IPS-11a (cell line): ENCODE data around the gene SAP30BP.

ENCODE experiments used
- H3K4me3 ChIP-seq: one replicate; pipeline ENCODE4 v1.5.1; 2013; ENCODE audit warnings: low read depth, low read length, control low read depth

The SAP30BP gene

DNA sequence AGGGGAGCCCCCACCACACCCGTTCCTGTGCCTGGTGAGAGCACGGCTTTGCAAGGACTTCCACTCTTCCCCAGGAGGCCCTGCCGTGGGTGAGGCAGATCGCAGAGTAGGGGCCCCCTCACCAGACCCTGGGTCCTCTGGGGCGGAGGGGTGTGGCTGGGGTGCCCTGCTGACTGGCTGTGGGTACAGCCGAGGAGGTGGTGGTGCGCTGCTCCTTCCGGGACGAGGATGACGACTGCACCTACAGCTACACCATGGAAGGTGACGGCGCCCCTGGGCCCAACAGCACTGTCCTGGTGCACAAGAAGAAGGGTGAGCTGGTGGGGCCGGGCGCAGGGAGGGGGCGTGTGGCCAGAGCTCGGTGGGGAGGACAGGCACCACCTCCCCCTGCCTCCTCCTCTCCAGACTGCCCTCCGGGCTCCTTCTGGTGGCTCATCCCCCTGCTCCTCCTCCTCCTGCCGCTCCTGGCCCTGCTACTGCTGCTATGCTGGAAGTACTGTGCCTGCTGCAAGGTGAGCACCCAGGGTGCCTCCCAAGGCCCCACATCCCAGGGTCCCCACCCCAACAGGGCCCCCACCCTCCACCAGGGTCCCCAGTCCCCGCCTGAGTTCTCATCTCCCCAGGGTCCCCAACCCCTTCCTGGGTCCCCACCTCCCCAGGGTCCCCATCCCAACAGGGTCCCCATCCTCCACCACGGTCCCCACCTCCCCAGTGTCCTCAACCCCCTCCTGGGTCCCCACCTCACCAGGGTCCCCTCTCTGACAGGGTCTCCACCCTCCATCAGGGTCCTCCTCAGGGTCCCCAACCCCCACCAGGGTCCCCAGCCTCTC lies 70.2 kb downstream of the SAP30BP start:
- no peak overlapping the region for H3K4me3 ChIP-seq

DNA sequence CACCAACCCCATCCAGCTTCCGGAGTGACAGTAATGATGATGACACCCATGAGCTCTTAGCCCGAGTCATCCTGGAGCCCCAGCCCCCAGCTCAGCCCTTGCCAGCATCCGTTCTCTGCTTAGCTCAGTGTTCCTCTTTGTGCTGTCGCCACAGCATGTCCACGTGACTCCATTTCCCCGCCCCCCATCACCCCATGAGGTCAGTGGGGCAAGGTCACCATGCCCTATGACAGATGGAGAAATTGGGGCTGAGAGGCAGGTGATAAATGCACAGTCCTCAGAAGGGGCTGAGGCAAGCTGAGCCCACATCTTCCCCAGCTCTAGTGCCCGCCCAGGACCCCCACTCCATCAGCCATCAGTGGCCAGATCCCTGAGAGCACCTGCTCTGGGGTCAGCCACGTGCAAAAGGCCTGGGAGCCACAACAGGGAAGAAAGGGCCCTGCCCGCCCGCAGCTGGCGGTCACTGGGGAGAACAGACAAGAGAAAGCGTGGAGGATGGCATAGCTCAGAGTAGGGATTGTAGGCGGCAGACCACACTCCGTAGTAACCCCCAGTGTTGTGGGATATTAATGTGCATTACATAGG lies 71.2 kb downstream of the SAP30BP start:
- H3K4me3 ChIP-seq = no peak overlapping the region

DNA sequence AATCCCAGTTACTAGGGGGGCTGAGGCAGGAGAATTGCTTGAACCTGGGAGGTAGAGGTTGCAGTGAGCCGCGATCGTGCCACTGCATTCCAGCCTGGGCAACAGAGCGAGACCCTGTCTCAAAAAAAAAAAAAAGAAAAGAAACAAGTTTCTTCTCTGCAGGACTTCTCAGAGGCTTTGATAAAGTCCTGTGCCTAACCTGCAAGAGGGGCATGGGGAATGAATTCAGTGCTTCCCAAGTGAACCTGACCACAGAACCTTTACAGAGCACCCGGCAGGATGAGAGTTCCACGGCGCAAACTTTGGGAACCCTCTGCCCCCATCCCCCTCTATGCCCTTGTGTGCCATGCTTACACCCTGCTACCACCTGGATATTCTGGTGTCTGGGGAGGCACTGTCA lies 72.0 kb downstream of the SAP30BP start:
- no peak overlapping the region for H3K4me3 ChIP-seq

DNA sequence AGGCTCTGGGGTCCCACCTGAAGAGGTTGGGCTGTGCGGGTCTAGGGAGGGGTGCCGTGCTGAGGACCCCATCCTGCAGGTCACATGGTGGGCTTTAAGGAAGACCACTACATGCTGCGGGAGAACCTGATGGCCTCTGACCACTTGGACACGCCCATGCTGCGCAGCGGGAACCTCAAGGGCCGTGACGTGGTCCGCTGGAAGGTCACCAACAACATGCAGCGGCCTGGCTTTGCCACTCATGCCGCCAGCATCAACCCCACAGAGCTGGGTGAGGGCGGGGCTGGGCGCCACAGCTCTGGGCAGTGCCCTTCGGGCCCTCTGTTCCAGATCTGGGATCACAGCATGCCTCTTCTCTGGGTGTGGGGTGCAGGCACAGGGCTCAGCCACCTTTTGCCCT lies 72.7 kb downstream of the SAP30BP start:
- no peak overlapping the region for H3K4me3 ChIP-seq

DNA sequence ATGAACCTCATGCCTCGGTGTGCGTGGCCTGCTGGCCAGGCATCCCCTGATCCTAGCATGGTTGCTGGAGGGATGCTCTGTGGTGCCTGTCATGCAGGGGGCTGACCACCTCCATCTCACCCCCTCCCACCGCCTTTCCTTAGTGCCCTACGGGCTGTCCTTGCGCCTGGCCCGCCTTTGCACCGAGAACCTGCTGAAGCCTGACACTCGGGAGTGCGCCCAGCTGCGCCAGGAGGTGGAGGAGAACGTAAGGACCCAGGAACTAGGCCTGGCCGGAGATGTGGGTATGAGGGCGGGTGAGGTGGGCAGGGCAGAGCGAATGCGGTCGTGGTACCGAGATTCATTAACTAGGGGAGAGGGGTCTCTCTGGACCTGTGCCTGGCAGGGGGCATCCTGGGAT lies 73.1 kb downstream of the SAP30BP start:
- H3K4me3 ChIP-seq = no peak overlapping the region

DNA sequence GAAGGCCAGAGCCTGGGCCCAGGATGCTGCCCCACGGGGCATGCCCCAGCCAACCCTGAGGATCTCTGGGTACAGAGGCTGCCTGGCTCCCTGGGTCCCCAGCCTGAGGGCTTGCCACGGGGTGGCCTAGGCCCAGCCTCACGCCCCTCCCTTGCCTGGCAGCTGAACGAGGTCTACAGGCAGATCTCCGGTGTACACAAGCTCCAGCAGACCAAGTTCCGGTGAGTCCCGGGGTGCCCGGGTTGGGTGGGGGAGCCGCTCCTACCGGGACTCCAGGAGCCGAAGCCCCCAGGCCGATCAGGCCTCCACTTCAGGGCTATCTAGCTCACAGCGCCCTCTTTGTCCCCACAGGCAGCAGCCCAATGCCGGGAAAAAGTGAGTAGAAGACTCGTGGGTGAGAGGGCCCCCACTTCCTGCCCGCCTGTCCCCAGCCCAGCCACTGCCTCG lies 73.5 kb downstream of the SAP30BP start:
- H3K4me3 ChIP-seq = no peak overlapping the region

DNA sequence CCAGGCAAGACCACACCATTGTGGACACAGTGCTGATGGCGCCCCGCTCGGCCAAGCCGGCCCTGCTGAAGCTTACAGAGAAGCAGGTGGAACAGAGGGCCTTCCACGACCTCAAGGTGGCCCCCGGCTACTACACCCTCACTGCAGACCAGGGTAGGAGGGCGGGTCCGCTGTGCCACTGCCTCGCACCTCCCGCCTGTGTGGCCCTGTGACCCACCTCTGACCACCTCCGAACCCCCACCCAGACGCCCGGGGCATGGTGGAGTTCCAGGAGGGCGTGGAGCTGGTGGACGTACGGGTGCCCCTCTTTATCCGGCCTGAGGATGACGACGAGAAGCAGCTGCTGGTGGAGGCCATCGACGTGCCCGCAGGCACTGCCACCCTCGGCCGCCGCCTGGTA lies 75.2 kb downstream of the SAP30BP start:
- H3K4me3 ChIP-seq = no peak overlapping the region

DNA sequence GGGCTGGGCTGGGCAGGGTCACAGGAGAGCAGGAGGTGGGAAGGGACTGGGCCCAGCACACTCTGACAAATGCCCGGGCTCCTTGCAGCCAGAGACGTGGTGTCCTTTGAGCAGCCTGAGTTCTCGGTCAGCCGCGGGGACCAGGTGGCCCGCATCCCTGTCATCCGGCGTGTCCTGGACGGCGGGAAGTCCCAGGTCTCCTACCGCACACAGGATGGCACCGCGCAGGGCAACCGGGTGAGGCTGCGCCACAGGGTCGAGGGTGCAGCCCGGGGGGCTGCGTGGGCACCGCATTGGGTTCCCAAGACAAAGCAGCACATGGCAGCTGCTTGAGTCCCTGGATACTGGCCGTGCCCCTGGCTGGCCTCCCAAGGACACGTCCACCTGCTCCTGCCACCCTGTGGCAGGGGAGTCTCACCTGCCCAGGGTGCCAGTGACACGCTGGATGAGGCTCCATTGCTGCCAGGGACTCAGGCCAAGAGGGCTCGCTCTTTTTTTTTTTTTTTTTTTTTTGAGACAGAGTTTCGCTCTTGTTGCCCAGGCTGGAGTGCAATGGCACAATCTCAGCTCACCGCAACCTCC lies 76.6 kb downstream of the SAP30BP start:
- no peak overlapping the region for H3K4me3 ChIP-seq

DNA sequence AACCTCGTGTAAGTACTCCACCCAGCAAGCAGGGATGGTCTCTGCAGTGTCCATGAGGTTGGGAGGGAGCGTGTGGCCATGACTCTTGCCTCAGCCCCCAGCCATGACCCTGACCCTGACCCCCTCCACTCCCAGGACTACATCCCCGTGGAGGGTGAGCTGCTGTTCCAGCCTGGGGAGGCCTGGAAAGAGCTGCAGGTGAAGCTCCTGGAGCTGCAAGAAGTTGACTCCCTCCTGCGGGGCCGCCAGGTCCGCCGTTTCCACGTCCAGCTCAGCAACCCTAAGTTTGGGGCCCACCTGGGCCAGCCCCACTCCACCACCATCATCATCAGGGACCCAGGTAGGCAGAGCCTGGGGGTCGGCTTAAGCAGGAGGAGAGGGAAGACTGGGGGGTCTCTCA lies 81.6 kb downstream of the SAP30BP start:
- no peak overlapping the region for H3K4me3 ChIP-seq

DNA sequence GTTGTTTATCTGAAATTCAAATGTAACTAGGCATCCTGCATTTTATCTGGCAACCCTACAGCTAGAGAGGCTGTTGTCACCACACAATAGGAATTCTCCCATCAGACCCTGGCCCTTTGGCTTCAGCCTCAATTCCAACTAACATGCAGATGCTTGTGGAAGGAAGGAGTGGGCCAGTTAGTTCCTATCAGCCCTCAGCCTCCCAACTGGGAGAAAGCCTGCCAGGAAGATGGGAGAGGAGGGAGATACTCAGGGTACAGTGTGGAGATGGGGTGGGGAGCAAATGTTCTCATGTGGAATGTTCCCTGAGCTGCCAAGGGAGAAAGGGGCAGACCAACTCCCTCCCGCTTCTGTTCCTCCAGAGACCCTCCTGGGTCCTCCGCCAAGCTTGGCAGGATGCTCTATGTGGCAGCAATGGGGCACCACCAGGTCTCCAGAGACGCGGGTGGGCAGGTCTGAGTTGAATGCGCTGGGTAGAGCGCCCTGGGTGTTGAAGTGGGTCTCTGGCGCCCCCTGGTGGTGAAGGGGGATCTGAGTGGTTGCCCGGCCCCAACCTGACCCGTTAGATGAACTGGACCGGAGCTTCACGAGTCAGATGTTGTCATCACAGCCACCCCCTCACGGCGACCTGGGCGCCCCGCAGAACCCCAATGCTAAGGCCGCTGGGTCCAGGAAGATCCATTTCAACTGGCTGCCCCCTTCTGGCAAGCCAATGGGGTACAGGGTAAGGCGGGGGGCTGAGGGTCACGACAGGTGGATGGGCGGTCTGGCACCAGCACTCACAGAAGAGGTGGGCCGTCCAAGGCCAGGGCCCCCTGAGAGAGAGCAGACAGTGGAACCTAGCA lies 82.6 kb downstream of the SAP30BP start:
- H3K4me3 ChIP-seq = no peak overlapping the region

DNA sequence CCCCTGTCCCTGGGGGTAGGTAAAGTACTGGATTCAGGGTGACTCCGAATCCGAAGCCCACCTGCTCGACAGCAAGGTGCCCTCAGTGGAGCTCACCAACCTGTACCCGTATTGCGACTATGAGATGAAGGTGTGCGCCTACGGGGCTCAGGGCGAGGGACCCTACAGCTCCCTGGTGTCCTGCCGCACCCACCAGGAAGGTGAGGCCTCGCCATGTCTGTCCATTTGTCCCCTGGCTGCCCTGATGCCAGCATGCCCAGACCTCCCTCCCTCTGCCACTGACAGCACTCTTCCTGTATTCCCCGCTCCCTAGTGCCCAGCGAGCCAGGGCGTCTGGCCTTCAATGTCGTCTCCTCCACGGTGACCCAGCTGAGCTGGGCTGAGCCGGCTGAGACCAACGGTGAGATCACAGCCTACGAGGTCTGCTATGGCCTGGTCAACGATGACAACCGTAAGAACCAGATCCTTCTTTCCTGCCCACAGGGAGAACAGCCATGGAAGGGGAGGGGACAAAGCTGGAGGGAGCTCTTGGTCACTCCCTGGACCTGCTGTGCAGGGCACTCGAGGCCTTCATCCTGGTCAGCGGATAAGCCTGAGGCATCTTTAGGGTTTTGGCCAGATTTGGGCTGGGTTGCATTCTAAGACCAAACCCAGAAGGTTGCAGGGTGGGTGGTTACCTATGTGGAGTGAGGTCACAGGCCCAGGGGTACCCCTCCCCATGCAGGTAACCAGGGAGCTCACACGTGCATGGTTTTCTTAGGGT lies 83.7 kb downstream of the SAP30BP start:
- H3K4me3 ChIP-seq = no peak overlapping the region

DNA sequence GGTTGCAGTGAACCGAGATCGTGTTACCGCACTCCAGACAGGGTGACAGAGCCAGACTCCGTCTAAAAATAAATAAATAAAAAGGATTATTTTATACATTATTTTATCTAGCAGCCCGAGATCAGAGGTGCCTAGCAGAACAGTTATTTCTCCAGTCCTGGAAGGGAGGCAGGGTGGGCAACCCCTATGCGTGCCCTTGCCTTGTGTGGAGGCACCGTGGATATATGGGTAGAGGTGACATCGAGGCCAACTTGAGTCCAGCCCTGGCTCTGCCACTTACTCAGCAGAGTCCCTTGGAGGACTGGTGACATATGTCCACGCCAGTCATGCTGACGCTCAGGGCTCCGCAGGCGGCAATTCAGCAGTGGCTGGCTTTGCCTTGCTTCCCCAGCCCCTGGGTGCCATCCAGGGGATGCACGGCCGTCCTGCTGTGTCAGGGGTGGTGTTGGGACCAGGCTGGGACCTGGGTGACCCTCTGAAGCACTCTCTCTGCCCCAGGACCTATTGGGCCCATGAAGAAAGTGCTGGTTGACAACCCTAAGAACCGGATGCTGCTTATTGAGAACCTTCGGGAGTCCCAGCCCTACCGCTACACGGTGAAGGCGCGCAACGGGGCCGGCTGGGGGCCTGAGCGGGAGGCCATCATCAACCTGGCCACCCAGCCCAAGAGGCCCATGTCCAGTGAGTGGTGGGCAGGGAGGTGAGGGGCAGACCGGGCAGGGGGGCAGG lies 84.7 kb downstream of the SAP30BP start:
- no peak overlapping the region for H3K4me3 ChIP-seq

DNA sequence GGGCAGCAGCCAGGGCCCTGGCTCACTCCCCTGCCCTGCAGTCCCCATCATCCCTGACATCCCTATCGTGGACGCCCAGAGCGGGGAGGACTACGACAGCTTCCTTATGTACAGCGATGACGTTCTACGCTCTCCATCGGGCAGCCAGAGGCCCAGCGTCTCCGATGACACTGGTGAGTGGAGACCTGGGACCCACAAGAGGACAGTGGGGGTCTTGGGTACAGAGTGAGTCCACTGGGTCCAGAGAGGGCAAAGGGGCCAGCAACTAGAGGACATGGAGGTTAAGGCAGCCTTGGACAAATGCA lies 85.2 kb downstream of the SAP30BP start:
- no peak overlapping the region for H3K4me3 ChIP-seq

DNA sequence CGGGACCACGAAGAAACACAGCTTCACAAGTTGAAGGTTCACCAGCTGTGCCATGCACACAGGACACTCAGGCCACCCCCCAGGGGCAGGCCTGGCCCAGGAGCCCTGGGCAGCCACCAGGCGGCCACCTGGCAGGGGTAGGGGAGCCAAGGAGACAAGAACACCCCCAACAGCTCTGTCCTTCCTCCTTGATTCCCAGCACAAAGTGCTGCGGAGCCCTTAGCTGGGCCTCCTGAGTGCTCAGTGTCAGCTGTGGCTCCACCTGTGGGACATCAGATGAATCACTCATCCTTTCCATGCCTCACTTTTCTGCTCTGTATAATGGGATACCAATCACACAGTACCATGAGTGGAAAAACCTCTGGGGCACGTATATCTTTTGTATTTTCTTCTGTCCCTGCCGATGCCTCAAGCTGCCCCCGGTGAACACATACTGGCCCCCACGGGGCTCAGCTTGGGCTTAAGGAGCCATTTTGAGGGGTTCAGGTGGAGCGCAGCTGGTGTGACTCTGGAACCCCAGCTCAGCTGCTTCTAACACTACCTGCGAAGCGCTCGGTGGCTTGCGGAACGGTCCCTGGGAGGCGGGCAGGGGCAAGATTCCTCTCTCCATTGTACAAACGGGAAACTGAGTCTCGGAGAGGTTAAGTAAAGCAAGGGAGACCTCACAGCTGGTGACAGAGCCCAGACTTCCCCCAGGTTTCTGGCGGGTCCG lies 85.8 kb downstream of the SAP30BP start:
- no peak overlapping the region for H3K4me3 ChIP-seq

DNA sequence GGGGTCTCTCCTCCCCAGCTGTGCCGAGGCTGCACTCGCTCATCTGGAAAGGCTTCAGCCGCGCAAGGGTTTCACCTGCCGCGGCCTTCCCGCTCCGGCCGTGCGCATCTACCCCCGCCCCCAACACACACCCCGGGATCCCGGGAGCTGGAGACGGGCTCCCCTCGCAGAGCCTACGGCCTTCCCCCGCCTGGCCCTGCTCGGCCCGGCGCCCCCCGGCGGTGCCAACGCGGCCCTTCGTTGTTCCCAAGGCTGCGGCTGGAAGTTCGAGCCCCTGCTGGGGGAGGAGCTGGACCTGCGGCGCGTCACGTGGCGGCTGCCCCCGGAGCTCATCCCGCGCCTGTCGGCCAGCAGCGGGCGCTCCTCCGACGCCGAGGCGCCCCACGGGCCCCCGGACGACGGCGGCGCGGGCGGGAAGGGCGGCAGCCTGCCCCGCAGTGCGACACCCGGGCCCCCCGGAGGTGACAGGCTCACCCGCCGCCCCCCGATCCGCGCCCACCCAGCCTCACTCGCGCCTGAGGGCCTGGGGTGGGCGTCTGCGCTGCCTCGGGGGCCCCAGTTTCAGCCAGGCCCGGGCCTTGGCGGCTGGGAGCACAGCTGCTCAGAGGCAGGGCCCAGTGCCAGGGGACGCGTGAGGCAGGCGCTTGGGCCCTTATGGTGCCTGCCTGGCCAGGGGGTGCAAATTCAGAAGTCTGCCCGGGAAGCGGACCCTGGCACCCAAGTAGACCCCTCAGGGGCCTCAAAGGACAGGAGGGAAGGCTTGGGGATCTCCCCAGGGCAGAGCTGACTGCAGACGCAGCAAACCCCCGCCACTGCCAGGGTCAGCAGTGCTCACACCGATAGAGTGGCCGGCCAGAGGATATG lies 86.6 kb downstream of the SAP30BP start:
- H3K4me3 ChIP-seq = peak overlapping the region; percentile 1

DNA sequence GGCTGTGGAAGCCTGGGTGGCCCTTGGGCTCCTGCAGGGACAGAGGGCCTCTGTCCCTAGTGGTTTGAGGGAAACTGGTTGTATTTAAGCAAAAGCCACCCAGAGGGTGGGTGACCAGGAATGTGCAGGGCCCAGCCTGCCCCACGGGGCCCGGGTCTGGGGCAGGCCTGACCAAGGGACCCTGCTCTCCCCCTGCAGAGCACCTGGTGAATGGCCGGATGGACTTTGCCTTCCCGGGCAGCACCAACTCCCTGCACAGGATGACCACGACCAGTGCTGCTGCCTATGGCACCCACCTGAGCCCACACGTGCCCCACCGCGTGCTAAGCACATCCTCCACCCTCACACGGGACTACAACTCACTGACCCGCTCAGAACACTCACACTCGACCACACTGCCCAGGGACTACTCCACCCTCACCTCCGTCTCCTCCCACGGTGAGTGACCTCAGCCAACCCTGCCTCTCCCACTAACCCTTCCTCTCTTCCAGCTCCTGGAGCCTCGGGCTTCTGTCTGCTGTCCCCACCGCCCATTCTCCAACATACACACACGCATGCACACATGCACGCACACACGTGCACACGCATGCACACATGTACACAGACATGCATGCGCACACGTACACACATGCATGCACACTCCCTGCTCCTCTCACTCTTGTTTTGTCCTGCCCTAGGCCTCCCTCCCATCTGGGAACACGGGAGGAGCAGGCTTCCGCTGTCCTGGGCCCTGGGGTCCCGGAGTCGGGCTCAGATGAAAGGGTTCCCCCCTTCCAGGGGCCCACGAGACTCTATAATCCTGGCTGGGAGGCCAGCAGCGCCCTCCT lies 87.5 kb downstream of the SAP30BP start:
- no peak overlapping the region for H3K4me3 ChIP-seq

DNA sequence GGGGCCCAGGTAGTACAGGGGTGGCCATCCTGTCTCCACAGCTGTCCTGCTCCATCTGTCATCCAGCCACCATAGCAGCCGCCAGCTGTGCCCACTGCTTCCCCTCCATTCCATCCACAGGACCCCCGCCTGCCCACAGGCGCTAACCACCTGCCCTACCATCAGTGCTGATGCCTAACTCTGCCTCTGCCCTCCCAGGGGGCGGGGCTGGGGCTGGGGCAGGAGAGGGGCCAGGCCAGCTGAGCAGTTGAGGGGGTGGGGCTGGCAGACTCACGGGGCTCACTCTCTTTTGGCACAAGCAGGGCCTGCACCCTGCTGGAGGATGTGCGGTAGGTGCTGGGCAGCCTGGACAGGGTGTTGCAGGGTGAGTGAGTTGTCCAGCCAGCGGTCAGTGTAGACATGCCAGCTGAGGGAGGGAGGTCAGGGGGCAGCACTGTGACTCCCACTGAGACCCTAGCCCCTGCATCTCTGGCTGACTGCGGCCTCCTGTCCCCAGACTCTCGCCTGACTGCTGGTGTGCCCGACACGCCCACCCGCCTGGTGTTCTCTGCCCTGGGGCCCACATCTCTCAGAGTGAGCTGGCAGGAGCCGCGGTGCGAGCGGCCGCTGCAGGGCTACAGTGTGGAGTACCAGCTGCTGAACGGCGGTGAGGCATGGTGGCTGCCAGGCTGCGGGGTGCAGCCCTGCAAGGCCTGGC lies 88.2 kb downstream of the SAP30BP start:
- H3K4me3 ChIP-seq = no peak overlapping the region
